ENCODE measurements around the gene DNER. TPM values are rescaled to one million over a fixed set of nuclear protein-coding genes. Genes with fewer than 3 reads are reported as not detected.
"Not testable (repeated sequence)": the region's sequence is repeated elsewhere in the genome, so short reads cannot be mapped to it uniquely, and the experiment has no call there.

Gene DNER, protein sequence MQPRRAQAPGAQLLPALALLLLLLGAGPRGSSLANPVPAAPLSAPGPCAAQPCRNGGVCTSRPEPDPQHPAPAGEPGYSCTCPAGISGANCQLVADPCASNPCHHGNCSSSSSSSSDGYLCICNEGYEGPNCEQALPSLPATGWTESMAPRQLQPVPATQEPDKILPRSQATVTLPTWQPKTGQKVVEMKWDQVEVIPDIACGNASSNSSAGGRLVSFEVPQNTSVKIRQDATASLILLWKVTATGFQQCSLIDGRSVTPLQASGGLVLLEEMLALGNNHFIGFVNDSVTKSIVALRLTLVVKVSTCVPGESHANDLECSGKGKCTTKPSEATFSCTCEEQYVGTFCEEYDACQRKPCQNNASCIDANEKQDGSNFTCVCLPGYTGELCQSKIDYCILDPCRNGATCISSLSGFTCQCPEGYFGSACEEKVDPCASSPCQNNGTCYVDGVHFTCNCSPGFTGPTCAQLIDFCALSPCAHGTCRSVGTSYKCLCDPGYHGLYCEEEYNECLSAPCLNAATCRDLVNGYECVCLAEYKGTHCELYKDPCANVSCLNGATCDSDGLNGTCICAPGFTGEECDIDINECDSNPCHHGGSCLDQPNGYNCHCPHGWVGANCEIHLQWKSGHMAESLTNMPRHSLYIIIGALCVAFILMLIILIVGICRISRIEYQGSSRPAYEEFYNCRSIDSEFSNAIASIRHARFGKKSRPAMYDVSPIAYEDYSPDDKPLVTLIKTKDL
- not detected for total RNA-seq

DNA sequence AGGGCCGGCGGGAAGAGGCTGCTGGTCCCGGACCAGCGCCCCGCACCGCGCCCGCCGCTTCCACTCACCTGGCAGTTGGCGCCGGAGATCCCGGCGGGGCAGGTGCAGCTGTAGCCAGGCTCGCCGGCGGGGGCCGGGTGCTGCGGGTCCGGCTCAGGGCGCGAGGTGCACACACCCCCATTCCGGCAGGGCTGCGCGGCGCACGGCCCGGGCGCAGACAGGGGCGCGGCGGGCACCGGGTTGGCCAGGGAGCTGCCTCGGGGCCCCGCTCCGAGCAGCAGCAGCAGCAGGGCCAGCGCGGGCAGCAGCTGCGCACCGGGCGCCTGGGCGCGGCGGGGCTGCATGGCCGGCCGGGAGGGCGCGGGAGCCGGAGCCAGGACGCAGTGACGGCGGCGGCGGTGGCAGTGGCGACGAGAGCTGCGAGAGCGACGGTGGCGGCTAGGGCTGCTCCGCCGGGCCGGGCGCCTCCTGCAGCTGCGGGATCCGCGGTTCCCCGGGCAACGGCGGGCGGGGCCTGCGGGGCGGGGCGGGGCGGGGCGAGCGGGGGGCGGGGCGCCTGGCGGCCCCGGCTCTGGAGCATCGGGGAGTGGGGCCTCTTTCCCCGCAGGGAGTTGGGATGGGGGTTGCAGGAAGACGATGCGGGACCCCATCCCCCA is at the start of gene DNER:
DNER (minus strand) TSS at position 476 of the 656 bp plus-strand sequence; CDS start at position 344, 132 bp downstream.
- H3K27me3 Mint-ChIP-seq: peaks cover 63% of the 10 kb centered on the region
- H3K27ac Mint-ChIP-seq: no peak within 1 kb of the TSS
- H3K4me1 Mint-ChIP-seq: peaks cover 9% of the 10 kb centered on the region
- H3K9me3 Mint-ChIP-seq: no peaks in the 10 kb centered on the region
- peak; percentile 66 for DNase-seq
- no peaks in the 10 kb centered on the region for H3K36me3 Mint-ChIP-seq
- peak within 1 kb of the TSS; percentile 38 for H3K4me3 Mint-ChIP-seq

DNA sequence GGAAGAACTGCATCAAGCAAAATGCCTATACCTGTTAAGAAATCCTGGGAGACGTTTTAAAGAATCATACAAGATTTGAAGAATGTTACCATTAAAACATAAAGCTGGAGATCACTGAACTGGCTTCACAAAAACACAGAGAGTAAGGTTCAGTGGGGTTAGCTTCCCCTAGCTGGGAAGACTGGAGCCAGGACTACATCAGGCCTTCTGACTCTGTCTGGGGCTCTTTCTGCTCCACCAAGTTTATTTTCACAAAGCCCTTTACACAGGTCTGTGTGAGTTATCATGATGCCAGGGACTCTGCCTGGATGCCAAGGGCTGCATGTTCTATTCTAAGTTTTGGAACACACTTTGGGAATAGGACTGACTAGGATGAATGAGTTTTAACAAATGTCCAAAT is 47.3 kb upstream of the DNER start:
- H3K4me3 Mint-ChIP-seq: no peak overlapping the region
- no peaks in the 10 kb centered on the region for H3K9me3 Mint-ChIP-seq
- H3K27me3 Mint-ChIP-seq: no peaks in the 10 kb centered on the region
- H3K36me3 Mint-ChIP-seq: peaks cover 14% of the 10 kb centered on the region
- DNase-seq: no peak
- no peaks in the 10 kb centered on the region for H3K4me1 Mint-ChIP-seq
- no peak overlapping the region for H3K27ac Mint-ChIP-seq

DNA sequence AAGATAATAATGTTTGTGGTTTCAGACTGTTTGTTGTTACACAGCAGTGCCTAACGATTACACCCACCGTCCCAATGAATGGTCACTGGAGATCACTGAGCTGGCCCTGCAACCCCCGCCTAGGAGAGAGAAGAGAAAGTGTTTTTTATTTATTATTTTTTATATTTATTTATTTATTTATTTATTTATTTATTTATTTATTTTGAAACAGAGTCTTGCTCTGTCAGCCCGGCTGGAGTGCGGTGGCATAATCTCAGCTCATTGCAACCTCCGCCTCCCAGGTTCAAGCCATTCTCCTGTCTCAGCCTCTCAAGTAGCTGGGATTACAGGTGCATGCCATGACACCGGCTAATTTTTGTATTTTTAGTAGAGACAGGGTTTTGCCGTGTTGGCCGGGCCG is 43.1 kb upstream of the DNER start:
- not testable (repeated sequence) for H3K9me3 Mint-ChIP-seq, H3K27me3 Mint-ChIP-seq, H3K36me3 Mint-ChIP-seq, H3K4me1 Mint-ChIP-seq, H3K27ac Mint-ChIP-seq, H3K4me3 Mint-ChIP-seq, DNase-seq

DNA sequence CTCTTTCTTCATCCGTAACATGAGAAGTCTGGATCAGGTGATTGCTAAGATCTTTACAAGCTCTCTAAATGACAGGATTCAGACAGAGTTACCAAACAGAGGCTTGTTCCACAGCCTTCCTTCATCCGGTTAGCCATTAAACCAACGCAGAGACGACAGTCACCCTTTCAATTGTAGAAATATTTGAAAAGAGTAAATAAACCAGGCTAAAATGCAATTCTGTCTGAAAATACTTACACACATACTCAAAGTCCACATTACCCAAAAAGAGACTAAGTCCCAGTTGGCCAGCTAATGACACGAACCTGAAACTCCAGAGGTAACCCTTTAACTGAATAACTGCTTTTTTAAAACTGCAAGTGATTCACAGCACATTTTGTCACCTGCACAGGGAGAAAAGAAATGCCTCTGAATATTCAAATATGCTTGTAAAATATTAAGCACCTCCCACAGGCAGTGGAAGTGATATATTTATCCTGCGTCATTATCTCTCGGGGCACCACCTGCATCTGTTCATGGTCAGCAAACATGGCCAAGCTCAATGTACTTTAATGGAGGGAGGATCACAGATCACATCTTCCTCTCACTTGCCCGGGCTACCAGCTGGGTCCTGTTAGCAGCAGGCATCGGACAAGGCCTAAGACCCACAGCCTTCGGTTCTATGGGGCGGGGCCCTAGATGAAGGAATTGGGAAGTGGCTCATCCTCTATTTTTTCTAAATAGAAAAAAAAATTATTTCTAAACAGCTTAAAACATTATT is 38.8 kb upstream of the DNER start:
- Mint-ChIP-seq H3K9me3 (no peaks in the 10 kb centered on the region), H3K36me3 (peaks cover 6% of the 10 kb centered on the region), H3K27me3 (no peaks in the 10 kb centered on the region), H3K4me3 (no peak overlapping the region), H3K27ac (no peak overlapping the region), H3K4me1 (peaks cover 3% of the 10 kb centered on the region)
- DNase-seq: no peak

DNA sequence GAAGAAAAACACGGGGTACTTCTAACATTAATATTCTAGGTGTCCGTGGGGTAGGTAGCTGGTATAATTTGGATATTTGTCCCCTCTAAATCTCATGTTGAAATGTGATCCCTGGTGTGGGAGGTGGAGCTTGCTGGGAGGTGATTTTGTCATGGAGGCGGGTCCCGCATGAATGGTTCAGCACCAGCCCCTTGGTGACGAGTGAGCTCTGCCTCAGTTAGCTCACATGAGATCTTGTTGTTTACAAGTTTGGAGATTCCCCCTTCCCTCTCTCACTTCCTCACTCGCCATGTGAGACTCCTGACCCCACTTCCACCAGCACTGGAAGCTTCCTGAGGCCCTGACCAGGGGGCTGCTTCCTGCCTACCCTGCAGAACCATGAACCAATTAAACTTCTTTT is 35.4 kb upstream of the DNER start:
- Mint-ChIP-seq H3K4me3 (no peak overlapping the region), H3K4me1 (peaks cover 3% of the 10 kb centered on the region), H3K27me3 (no peaks in the 10 kb centered on the region), H3K27ac (no peak overlapping the region), H3K36me3 (peaks cover 2% of the 10 kb centered on the region), H3K9me3 (no peaks in the 10 kb centered on the region)
- no peak for DNase-seq

DNA sequence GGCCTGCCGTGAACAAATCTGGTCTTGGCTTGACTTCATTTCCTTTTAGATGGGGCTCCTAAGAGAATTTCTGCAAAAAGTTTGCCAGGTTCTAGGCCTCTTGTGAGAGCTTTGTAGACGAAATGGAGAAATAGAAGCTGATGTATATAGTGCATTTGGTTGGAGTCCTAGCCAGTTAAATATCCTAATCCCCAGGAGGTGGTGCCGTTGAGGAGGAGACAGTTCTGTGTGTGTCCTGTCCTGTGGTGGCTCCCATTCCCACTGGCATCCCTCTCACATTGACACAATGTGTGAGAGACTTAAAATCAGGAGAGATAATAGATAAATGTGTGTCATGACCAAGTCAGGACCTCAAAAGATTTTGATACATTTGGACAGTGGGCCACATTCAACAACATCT is 34.6 kb upstream of the DNER start:
- Mint-ChIP-seq H3K27me3 (no peaks in the 10 kb centered on the region), H3K9me3 (no peaks in the 10 kb centered on the region), H3K36me3 (peaks cover 2% of the 10 kb centered on the region), H3K4me1 (peaks cover 3% of the 10 kb centered on the region), H3K27ac (no peak overlapping the region), H3K4me3 (no peak overlapping the region)
- DNase-seq: no peak

DNA sequence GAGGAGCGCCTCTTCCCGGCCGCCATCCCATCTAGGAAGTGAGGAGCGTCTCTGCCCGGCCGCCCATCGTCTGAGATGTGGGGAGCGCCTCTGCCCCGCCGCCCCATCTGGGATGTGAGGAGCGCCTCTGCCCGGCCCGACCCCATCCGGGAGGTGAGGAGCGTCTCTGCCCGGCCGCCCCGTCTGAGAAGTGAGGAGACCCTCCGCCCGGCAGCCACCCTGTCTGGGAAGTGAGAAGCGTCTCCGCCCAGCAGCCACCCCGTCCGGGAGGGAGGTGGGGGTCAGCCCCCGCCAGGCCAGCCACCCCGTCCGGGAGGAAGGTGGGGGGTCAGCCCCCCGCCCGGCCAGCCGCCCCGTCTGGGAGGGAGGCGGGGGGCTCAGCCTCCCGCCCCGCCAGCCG is 28.3 kb upstream of the DNER start:
- H3K4me1 Mint-ChIP-seq, H3K4me3 Mint-ChIP-seq, H3K27me3 Mint-ChIP-seq, H3K36me3 Mint-ChIP-seq, H3K27ac Mint-ChIP-seq, DNase-seq: not testable (repeated sequence)
- peaks cover 14% of the 10 kb centered on the region for H3K9me3 Mint-ChIP-seq

DNA sequence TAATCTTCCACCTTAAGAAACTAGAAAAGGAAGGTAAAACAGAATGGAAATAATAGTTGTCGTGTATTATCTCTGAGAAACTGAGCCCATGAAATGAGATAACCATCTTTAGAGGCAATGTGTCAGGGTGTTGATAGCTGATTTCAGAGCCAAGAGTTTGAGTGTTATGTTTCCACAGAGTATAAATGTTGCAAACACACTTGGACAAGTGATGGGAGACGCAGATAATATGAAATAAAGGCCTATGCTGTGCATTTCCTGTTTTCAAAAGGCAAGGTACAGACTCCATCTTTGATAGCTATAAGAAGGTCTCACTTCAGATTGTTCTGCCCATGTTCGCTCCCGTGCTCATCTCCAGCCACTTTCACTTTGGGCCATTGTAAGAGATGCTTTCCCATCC is 25.9 kb upstream of the DNER start:
- no peak for DNase-seq
- H3K4me1 Mint-ChIP-seq: no peaks in the 10 kb centered on the region
- no peaks in the 10 kb centered on the region for H3K27me3 Mint-ChIP-seq
- H3K36me3 Mint-ChIP-seq: peaks cover 5% of the 10 kb centered on the region
- no peak overlapping the region for H3K27ac Mint-ChIP-seq
- peaks cover 24% of the 10 kb centered on the region for H3K9me3 Mint-ChIP-seq
- no peak overlapping the region for H3K4me3 Mint-ChIP-seq

DNA sequence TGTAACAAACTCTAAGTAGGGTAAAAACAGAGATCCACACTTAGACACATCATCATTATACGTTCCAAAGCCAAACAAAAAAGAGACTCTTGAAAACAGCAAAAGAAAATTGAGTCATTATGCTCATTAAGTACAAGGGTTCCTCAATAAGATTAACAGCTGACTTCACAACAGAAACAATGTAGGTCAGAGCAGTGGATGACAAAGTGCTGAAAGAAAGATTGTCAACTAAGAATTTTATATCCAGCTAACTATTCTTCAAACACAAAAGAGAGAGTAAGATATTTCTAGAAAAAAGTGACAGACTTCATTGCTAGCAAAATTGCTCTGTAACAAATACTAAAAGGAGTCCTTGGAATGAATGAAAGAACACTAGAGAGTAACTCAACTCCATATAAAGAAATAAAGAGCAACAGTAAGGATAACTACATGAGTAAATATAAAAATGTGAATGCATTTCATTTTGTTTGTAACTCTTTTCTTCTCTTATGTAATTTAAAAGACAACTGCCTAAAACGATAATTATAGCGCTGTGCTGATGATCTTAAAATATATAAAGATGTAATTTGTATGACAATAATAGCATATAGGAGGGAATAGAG is 23.8 kb upstream of the DNER start:
- Mint-ChIP-seq H3K9me3 (peaks cover 24% of the 10 kb centered on the region), H3K27me3 (no peaks in the 10 kb centered on the region), H3K27ac (no peak overlapping the region), H3K4me1 (no peaks in the 10 kb centered on the region), H3K4me3 (no peak overlapping the region), H3K36me3 (peaks cover 5% of the 10 kb centered on the region)
- DNase-seq: no peak

DNA sequence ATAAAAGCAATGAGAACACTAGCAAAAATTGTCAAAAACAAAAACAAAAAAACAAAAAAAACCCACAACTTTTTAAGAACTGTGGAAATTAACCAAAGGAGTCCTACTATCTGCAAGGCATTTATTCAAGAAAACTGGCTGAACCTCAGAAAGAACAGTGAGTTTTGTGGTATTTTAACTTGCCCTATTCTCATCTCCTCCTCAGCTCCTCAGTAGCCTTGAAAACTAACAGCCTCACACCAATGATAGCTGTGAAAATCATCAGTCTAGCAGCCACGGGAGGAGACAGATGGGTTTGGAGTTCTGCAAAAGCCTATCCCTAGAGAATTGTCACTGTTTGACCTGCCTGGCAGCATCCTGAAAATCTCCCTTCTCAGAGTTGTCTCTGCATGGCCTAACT is 20.1 kb upstream of the DNER start:
- Mint-ChIP-seq H3K4me3 (no peak overlapping the region), H3K9me3 (peaks cover 22% of the 10 kb centered on the region), H3K27ac (no peak overlapping the region)

DNA sequence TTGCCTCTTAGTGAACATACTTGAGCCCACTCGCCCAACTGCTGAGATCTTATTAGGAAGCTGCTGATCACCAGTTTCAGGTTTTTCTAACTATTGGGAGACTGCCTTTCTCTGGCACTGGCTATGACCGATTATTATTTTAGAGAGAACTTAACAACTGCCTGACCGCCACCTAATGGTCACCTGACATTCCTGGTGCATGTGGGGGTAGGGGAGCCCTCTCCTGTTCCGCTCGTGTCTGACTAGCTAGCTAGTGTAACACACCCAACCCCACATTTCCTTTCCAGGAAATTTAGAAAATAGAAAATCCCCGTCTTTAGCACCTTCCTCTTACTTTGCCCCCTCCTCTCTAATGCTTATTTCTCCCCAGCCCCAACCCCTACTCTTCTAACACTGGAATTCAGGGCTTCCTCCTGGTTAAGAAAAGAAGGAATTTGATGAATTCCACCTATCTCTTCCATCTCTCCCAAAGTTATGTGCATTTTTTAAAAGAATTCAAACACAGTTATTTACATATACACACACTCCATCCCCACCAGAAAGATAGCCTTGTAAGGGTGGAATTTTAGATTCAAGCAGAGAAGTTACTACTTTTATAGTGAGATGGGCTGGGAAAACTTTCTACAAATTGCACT is 19.4 kb upstream of the DNER start:
- no peak overlapping the region for H3K4me3 Mint-ChIP-seq
- H3K36me3 Mint-ChIP-seq: peaks cover 4% of the 10 kb centered on the region
- H3K27me3 Mint-ChIP-seq: no peaks in the 10 kb centered on the region
- DNase-seq: no peak
- H3K27ac Mint-ChIP-seq: no peak overlapping the region
- peaks cover 19% of the 10 kb centered on the region for H3K9me3 Mint-ChIP-seq
- H3K4me1 Mint-ChIP-seq: no peaks in the 10 kb centered on the region

More for the DNA sequence above, 20.1 kb upstream of the DNER start:
- no peak for DNase-seq
- Mint-ChIP-seq H3K36me3 (peaks cover 5% of the 10 kb centered on the region), H3K4me1 (no peaks in the 10 kb centered on the region), H3K27me3 (no peaks in the 10 kb centered on the region)

DNA sequence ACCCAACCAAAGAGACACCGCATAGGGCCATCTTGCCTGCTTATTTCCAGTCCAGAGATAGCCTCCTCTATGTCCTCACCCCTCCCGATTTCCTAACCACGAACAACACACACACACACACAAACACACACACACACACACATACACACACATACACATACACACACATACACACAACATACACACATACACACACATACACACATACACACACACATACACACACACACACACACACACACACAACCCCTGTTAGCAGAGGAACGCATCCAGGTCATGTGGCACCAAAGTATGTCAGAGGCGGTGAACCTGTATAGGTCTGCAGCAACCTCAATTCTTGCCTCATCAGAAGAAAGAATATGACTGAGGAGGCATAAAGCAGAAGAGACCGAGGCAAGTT is 18.5 kb upstream of the DNER start:
- Mint-ChIP-seq H3K9me3 (peaks cover 12% of the 10 kb centered on the region), H3K27me3 (no peaks in the 10 kb centered on the region), H3K4me1 (no peaks in the 10 kb centered on the region)

DNA sequence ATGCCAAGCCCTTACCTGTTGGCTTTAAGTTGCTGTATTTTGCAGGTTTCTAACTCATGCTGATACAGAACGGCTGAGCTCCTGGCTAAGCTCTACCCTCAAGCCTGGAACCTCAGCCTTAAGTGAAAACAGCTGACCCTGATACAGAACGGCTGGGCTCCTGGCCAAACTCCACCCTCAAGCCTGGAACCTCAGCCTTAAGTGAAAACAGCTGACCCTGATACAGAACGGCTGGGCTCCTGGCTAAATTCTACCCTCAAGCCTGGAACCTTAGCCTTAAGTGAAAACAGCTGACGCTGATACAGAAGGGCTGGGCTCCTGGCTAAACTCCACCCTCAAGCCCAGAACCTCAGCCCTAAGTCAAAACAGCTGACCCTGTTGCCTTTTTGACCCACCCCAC is 17.6 kb upstream of the DNER start:
- Mint-ChIP-seq H3K4me3 (no peak overlapping the region), H3K9me3 (peaks cover 3% of the 10 kb centered on the region), H3K4me1 (no peaks in the 10 kb centered on the region), H3K36me3 (no peaks in the 10 kb centered on the region), H3K27ac (no peak overlapping the region), H3K27me3 (no peaks in the 10 kb centered on the region)
- DNase-seq: no peak

More for the DNA sequence above, 18.5 kb upstream of the DNER start:
- Mint-ChIP-seq H3K36me3 (peaks cover 2% of the 10 kb centered on the region), H3K4me3 (no peak overlapping the region), H3K27ac (no peak overlapping the region)
- no peak for DNase-seq

DNA sequence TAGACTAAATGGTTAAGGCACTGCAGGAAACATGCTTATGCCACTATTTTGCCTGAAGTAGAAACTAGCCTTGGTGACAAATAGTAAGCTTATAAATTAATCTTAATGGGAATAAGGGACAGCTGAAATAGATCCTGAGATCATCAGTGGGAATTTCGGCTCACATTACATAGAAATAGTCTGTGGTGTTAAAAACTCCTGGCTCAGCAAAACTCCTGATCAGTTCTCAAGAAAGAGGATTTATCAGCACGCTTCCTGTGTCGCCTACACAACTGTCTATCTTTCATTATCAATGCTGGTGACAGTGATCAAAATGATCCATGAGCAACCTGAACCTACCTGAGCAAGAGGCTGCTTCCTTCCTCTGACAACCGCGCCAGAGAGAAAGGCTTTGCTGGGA is 17.0 kb upstream of the DNER start:
- no peaks in the 10 kb centered on the region for H3K36me3 Mint-ChIP-seq

More for the DNA sequence above, 17.0 kb upstream of the DNER start:
- Mint-ChIP-seq H3K27ac (no peak overlapping the region), H3K4me1 (no peaks in the 10 kb centered on the region), H3K9me3 (no peaks in the 10 kb centered on the region), H3K4me3 (no peak overlapping the region), H3K27me3 (peaks cover 4% of the 10 kb centered on the region)
- DNase-seq: no peak

All from activated naive CD8-positive, alpha-beta T cell treated with anti-CD3 and anti-CD28 coated beads for 36 hours (primary cell).